ENCODE data around the gene STK38. TPM values are rescaled to one million over a fixed set of nuclear protein-coding genes. Genes with fewer than 3 reads are reported as not detected.

STK38 gene
- total and polyA plus RNA-seq, 2 of the 13 experiments (the other 11 are each of a cell fraction or from before 2014, with no cell fraction given) = 10.3 to 20.7 TPM

GRCh38 chr6:36492092-36492491 is 55.2 kb downstream of the STK38 start:
- ChIA-PET CTCF (ENCODE audit: low intra/inter-chr PET ratio, low total read pairs) (interaction anchor here (1.2 kb wide), 1 partner anchor 69 kb away, joined by 3 read pairs; no protein-coding TSS in a partner anchor), POLR2A (interaction anchor here (1.0 to 1.2 kb wide), 3 partner anchors 13 to 102 kb away, joined by 4 to 6 read pairs (median 4); partner anchors contain the start of gene SRSF3)
- H3K9ac ChIP-seq (ENCODE audit: insufficient read depth, low read depth, low read length) = no peak overlapping the region
- no peak for DNase-seq (ENCODE audit: low spot score)
- no peak overlapping the region for H3K4me3 ChIP-seq (replicated peaks in 1 of 3; ENCODE audit: insufficient read depth in 1 of 3, low read depth in 2 of 3, low read length in 3 of 3)
- no peak for FAIRE-seq
- H3K79me2 ChIP-seq (ENCODE audit: insufficient read depth, low read length) = no peaks in the 10 kb centered on the region
- intact Hi-C loops (cut with micrococcal nuclease; ENCODE audit: unreplicated experiment) = no loop called here
- H3K4me2 ChIP-seq (ENCODE audit: low read depth, low read length) = no peak overlapping the region
- no peak overlapping the region for H3K27ac ChIP-seq (ENCODE audit: extremely low read length, insufficient read depth, low read length)
- H4K20me1 ChIP-seq (ENCODE audit: insufficient read depth, low read length) = no peaks in the 10 kb centered on the region
- TF ChIP-seq ZNF616 (CRISPR knock-in tag; IDR thresholded peaks at IDR 0.05; ENCODE audit: low read depth) (no peak), RARG (CRISPR knock-in tag; IDR thresholded peaks at IDR 0.05; ENCODE audit: low read depth) (no peak), PAX8 (CRISPR knock-in tag; IDR thresholded peaks at IDR 0.05; ENCODE audit: borderline replicate concordance) (no peak), POGK (CRISPR knock-in tag; conservative IDR thresholded peaks at IDR 0.05) (no peak), MXI1 (IDR thresholded peaks at IDR 0.05; ENCODE audit: borderline replicate concordance, low read depth, low read length) (no peak), ZNF430 (CRISPR knock-in tag; IDR thresholded peaks at IDR 0.05) (no peak), POGZ (CRISPR knock-in tag; IDR thresholded peaks at IDR 0.05) (no peak), ZNF703 (CRISPR knock-in tag; IDR thresholded peaks at IDR 0.05; ENCODE audit: borderline replicate concordance) (no peak), ZNF883 (CRISPR knock-in tag; IDR thresholded peaks at IDR 0.05; ENCODE audit: not compliant biosample characterization) (no peak), ZBTB39 (CRISPR knock-in tag; IDR thresholded peaks at IDR 0.05) (no peak), GLI4 (CRISPR knock-in tag; IDR thresholded peaks at IDR 0.05; ENCODE audit: borderline replicate concordance) (no peak), GTF2F1 (IDR thresholded peaks at IDR 0.05; ENCODE audit: low read length) (no peak), PPARG (CRISPR knock-in tag; conservative IDR thresholded peaks at IDR 0.05) (no peak), ZNF441 (CRISPR knock-in tag; IDR thresholded peaks at IDR 0.05; ENCODE audit: borderline replicate concordance) (no peak), HNRNPLL (IDR thresholded peaks at IDR 0.05; ENCODE audit: low read depth, low read length, poor library complexity, severe bottlenecking) (no peak)
- 94% methylated on average over 4 of the region's 4 CpGs for WGBS (ENCODE audit: low lambda C conversion rate)
- no peaks in the 10 kb centered on the region for H3K27me3 ChIP-seq (ENCODE audit: control insufficient read depth in 1 of 2, insufficient read depth in 2 of 2, low read length in 2 of 2)
- in situ Hi-C loops (cut with HindIII; ENCODE audit: extremely low pct_ligation_motif_present, low pct_unique_long_range_greater_than_20kb) = no loop called here
- peaks cover 5 to 32% of the 10 kb centered on the region in 2 experiments for H3K36me3 ChIP-seq (replicated peaks in 1 of 2; ENCODE audit: control insufficient read depth in 1 of 2, insufficient read depth in 2 of 2, low read length in 2 of 2)
- no TSS peak for BruUV-seq (replicated peaks)
- no peaks in the 10 kb centered on the region for H3K9me3 ChIP-seq (ENCODE audit: low read length)
- no peak overlapping the region for H2AFZ ChIP-seq (ENCODE audit: low read length)
- ATAC-seq = no peak
- H3K4me1 ChIP-seq (ENCODE audit: insufficient read depth, low read length) = peaks cover 41% of the 10 kb centered on the region
